ENCODE data around the gene SBF2. TPM values are rescaled to one million over a fixed set of nuclear protein-coding genes. Genes with fewer than 3 reads are reported as not detected.
A peak's percentile ranks its signal among the peaks of the same experiment; 100 is the strongest.

SBF2 gene
- total and polyA plus RNA-seq, 10 donors = 3.6 to 70.9 (median 57.1) TPM

DNA sequence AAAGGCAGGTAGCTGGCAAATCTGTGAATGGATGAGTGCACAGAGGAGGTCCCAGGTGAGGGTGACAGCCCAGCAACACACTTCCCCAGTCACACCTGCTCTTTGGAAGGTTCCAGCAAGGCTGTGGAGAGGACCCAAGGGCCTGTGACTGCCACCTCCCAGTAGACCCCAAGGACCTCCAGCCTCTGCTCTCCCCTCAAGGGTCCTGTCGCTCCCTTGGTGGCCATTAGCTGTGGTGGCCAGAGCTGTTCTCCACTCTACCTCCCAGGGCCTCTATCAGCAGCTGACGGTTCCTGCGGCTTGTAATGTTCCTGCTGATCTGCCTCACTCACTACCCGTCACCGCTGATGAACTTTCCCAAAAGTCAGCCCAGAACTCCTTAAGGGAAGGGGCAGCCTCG is 537.1 kb downstream of the SBF2 start:
- no peaks in the 10 kb centered on the region for H3K27me3 ChIP-seq (replicated peaks in 1 of 7)
- intact Hi-C loops (cut with DNase I; ENCODE audit: low total_unique reads) = loop anchor here (5.0 to 10.0 kb wide), 2 partner anchors 218 to 565 kb away; no protein-coding TSS in a partner anchor
- TF ChIP-seq POLR2A (IDR thresholded peaks at IDR 0.05) = no peak
- TF ChIP-seq POLR2AphosphoS5 (IDR thresholded peaks at IDR 0.05) = peak in 1 of 3 donors; percentile 24
- TF ChIP-seq, protein P1, sequence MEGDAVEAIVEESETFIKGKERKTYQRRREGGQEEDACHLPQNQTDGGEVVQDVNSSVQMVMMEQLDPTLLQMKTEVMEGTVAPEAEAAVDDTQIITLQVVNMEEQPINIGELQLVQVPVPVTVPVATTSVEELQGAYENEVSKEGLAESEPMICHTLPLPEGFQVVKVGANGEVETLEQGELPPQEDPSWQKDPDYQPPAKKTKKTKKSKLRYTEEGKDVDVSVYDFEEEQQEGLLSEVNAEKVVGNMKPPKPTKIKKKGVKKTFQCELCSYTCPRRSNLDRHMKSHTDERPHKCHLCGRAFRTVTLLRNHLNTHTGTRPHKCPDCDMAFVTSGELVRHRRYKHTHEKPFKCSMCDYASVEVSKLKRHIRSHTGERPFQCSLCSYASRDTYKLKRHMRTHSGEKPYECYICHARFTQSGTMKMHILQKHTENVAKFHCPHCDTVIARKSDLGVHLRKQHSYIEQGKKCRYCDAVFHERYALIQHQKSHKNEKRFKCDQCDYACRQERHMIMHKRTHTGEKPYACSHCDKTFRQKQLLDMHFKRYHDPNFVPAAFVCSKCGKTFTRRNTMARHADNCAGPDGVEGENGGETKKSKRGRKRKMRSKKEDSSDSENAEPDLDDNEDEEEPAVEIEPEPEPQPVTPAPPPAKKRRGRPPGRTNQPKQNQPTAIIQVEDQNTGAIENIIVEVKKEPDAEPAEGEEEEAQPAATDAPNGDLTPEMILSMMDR (IDR thresholded peaks at IDR 0.05 in 8 of 11, conservative IDR thresholded peaks at IDR 0.05 in 3 of 11) = no peak
- H3K4me3 ChIP-seq = no peak overlapping the region
- peaks cover 0 to 13% (median 5%) of the 10 kb centered on the region in 6 donors for H3K36me3 ChIP-seq
- H3K27ac ChIP-seq = peak overlapping the region in 6 of 8 donors; percentile 51 to 87 (median 84)
- H3K9me3 ChIP-seq = no peaks in the 10 kb centered on the region
- WGBS, 5 donors = 91 to 96% (median 95%) methylated on average over 5 to 6 of the region's 6 CpGs
- DNase-seq = no peak
- H3K4me1 ChIP-seq = peaks cover 30 to 82% (median 61%) of the 10 kb centered on the region in 6 donors

- H3K9me3 ChIP-seq = no peaks in the 10 kb centered on the region
- no peaks in the 10 kb centered on the region for H3K27me3 ChIP-seq (replicated peaks in 1 of 7)
- H3K4me3 ChIP-seq = no peak overlapping the region
- no peak for DNase-seq
- peaks cover 0 to 18% (median 6%) of the 10 kb centered on the region in 6 donors for H3K36me3 ChIP-seq
- H3K4me1 ChIP-seq = peaks cover 30 to 85% (median 61%) of the 10 kb centered on the region in 6 donors
- intact Hi-C loops (cut with DNase I; ENCODE audit: low total_unique reads) = loop anchor here (5.0 to 10.0 kb wide), 2 partner anchors 218 to 566 kb away; no protein-coding TSS in a partner anchor
- WGBS, 5 donors = 71 to 87% (median 85%) methylated on average over 1 to 5 of the region's 5 CpGs
- TF ChIP-seq, protein P1 (IDR thresholded peaks at IDR 0.05 in 8 of 11, conservative IDR thresholded peaks at IDR 0.05 in 3 of 11) = no peak
- TF ChIP-seq POLR2AphosphoS5 (IDR thresholded peaks at IDR 0.05) (no peak), POLR2A (IDR thresholded peaks at IDR 0.05) (no peak)
- H3K27ac ChIP-seq = peak overlapping the region in 6 of 8 donors; percentile 41 to 87 (median 84)
Measured at GRCh38 chr11:9756461-9756860, 537.6 kb downstream of the SBF2 start.

- no peaks in the 10 kb centered on the region for H3K9me3 ChIP-seq
- intact Hi-C loops (cut with DNase I; ENCODE audit: low total_unique reads) = loop anchor here (5.0 to 10.0 kb wide), 2 partner anchors 219 to 567 kb away; no protein-coding TSS in a partner anchor
- WGBS, 5 donors = 13 to 18% (median 17%) methylated on average over 7 of the region's 7 CpGs
- DNase-seq = no peak
- peaks cover 30 to 92% (median 61%) of the 10 kb centered on the region in 6 donors for H3K4me1 ChIP-seq
- no peak overlapping the region for H3K4me3 ChIP-seq
- H3K27ac ChIP-seq = peak overlapping the region in 7 of 8 donors; percentile 41 to 87 (median 83)
- no peak for TF ChIP-seq POLR2A (IDR thresholded peaks at IDR 0.05)
- peak in 2 of 3 donors; percentile 36 to 48 for TF ChIP-seq POLR2AphosphoS5 (IDR thresholded peaks at IDR 0.05)
- H3K36me3 ChIP-seq = peaks cover 0 to 25% (median 11%) of the 10 kb centered on the region in 6 donors
- no peaks in the 10 kb centered on the region for H3K27me3 ChIP-seq (replicated peaks in 1 of 7)
Measured at GRCh38 chr11:9755561-9756185, 538.3 kb downstream of the SBF2 start.

GRCh38 chr11:9754010-9754471 is 540.0 kb downstream of the SBF2 start:
- intact Hi-C loops (cut with DNase I; ENCODE audit: low total_unique reads) = loop anchor here (10.0 kb wide), 1 partner anchor 221 kb away; no protein-coding TSS in a partner anchor
- peaks cover 25 to 92% (median 52%) of the 10 kb centered on the region in 6 donors for H3K4me1 ChIP-seq
- H3K4me3 ChIP-seq = no peak overlapping the region
- no peaks in the 10 kb centered on the region for H3K9me3 ChIP-seq
- TF ChIP-seq, protein P1 (IDR thresholded peaks at IDR 0.05 in 8 of 11, conservative IDR thresholded peaks at IDR 0.05 in 3 of 11) = no peak
- TF ChIP-seq POLR2AphosphoS5 (IDR thresholded peaks at IDR 0.05) = peak in 1 of 3 donors; percentile 42
- H3K36me3 ChIP-seq = peaks cover 0 to 42% (median 26%) of the 10 kb centered on the region in 6 donors
- H3K27me3 ChIP-seq (replicated peaks in 1 of 7) = no peaks in the 10 kb centered on the region
- DNase-seq = no peak
- H3K27ac ChIP-seq = peak overlapping the region in 5 of 8 donors; percentile 9 to 87 (median 83)
- 88 to 90% (median 89%) methylated on average over 3 of the region's 3 CpGs for WGBS, 5 donors

Measured in spleen (tissue), 11 donors.